ENCODE data around the gene GYS1.

GYS1 gene

GRCh38 chr19:49014123-49014869 lies 21.2 kb upstream of the GYS1 start (continued):
- TF ChIP-seq ZNF148 (tag by site-specific recombination; IDR thresholded peaks at IDR 0.05; ENCODE audit: borderline replicate concordance) (no peak), ZNF654 (tag by site-specific recombination; IDR thresholded peaks at IDR 0.05; ENCODE audit: low read depth) (no peak), ZNF670 (tag by site-specific recombination; IDR thresholded peaks at IDR 0.05; ENCODE audit: low read depth) (no peak), PATZ1 (tag by site-specific recombination; IDR thresholded peaks at IDR 0.05) (no peak), ZSCAN16 (tag by site-specific recombination; IDR thresholded peaks at IDR 0.05) (no peak), ZNF513 (tag by site-specific recombination; IDR thresholded peaks at IDR 0.05) (no peak), ZXDB (tag by site-specific recombination; IDR thresholded peaks at IDR 0.05) (no peak), PBX3 (CRISPR knock-in tag; IDR thresholded peaks at IDR 0.05) (no peak), ZNF560 (tag by site-specific recombination; IDR thresholded peaks at IDR 0.05; ENCODE audit: borderline replicate concordance) (no peak), SCRT1 (tag by site-specific recombination; IDR thresholded peaks at IDR 0.05; ENCODE audit: borderline replicate concordance) (no peak), ZNF132 (tag by site-specific recombination; IDR thresholded peaks at IDR 0.05; ENCODE audit: borderline replicate concordance) (no peak), SP7 (tag by site-specific recombination; IDR thresholded peaks at IDR 0.05) (peak; percentile 61), KLF8 (tag by site-specific recombination; IDR thresholded peaks at IDR 0.05) (0 out of 2 replicates have a peak, but pooled peaks have one; percentile 10), ZSCAN23 (tag by site-specific recombination; IDR thresholded peaks at IDR 0.05) (no peak), PRDM1 (tag by site-specific recombination; IDR thresholded peaks at IDR 0.05) (no peak), ZNF266 (tag by site-specific recombination; IDR thresholded peaks at IDR 0.05; ENCODE audit: low read depth) (no peak), HIC1 (tag by site-specific recombination; IDR thresholded peaks at IDR 0.05) (no peak), ZNF280C (tag by site-specific recombination; IDR thresholded peaks at IDR 0.05) (no peak), ZNF398 (tag by site-specific recombination; IDR thresholded peaks at IDR 0.05) (peak; percentile 39), BCL6B (tag by site-specific recombination; IDR thresholded peaks at IDR 0.05) (no peak), ZNF561 (tag by site-specific recombination; IDR thresholded peaks at IDR 0.05; ENCODE audit: borderline replicate concordance) (no peak), ZNF23 (tag by site-specific recombination; IDR thresholded peaks at IDR 0.05; ENCODE audit: borderline replicate concordance) (no peak), ZNF274 (IDR thresholded peaks at IDR 0.05; ENCODE audit: low read length) (no peak), ZNF274 (tag by site-specific recombination; IDR thresholded peaks at IDR 0.05; ENCODE audit: borderline replicate concordance) (no peak)

All from HEK293 (cell line).